GM12891 (cell line): ENCODE results near the gene TFDP1.

Source experiments
- PAX5 ChIP-seq: IDR thresholded peaks from 2 replicates; pipeline ENCODE4 v1.6.1; 2011; ENCODE audit warnings: low read length, moderate library complexity, mild to moderate bottlenecking; ENCODE audit not compliant: insufficient read depth, severe bottlenecking
- POLR2A ChIP-seq: IDR thresholded peaks from 2 replicates; pipeline ENCODE4 v1.6.1; 2011; ENCODE audit warnings: low read depth, low read length, control low read depth
- POLR2AphosphoS5 ChIP-seq: IDR thresholded peaks from 2 replicates; pipeline ENCODE4 v1.6.1; 2011; ENCODE audit warnings: low read depth, low read length, control low read depth
- POU2F2 ChIP-seq: IDR thresholded peaks from 2 replicates; pipeline ENCODE4 v1.6.1; 2011; ENCODE audit warnings: low read depth, mild to moderate bottlenecking, control low read depth, low read length, moderate library complexity
- SPI1 ChIP-seq: IDR thresholded peaks from 2 replicates; pipeline ENCODE4 v1.6.1; 2011; ENCODE audit warnings: low read depth, low read length, control low read depth
- TAF1 ChIP-seq: IDR thresholded peaks from 2 replicates; pipeline ENCODE4 v1.6.1; 2011; ENCODE audit warnings: low read depth, low read length, control low read depth

- TF ChIP-seq POLR2A (no peak), TAF1 (no peak), SPI1 (no peak), POLR2AphosphoS5 (no peak), PAX5 (no peak), POU2F2 (no peak)
Observed at GRCh38 chr13:113581871-113582270, 2.7 kb upstream of the TFDP1 start.
